ENCODE measurements around the gene ULK1. TPM values are rescaled to one million over a fixed set of nuclear protein-coding genes. Genes with fewer than 3 reads are reported as not detected.

The ULK1 gene
- 17.3 and 17.5 TPM in 2 replicates for total RNA-seq

DNA sequence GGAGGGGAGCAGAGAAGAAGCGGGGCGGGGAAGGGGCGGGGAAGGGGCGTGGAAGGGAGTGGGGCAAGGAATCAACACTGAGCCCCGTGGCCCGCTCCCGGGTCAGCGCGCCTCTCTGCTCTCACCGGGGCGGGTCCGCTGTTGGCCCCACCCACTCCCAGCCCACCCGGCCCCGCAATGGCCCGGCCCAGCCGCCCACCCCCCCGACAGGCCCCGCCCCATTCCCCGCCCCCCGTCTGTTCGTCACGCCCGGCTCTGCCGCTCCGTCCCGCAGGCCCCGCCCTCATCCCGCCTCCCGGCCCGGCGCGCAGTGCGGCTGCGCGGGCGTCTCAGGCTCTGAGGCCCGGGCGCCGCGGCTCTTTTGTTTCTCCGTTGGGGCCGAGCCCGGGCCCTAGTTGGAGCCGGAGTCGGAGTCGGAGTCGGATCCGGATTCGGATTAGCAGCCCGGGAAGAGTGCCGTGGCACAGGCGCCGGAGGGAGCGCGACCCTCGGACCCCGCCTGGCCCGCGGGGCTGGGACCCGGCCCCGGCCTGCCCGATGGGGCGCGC is at the start of gene ULK1:
Gene ULK1 (plus strand): TSS at position 310 of the 548 bp plus-strand sequence. CDS start 380 bp downstream, outside the sequence.

DNA sequence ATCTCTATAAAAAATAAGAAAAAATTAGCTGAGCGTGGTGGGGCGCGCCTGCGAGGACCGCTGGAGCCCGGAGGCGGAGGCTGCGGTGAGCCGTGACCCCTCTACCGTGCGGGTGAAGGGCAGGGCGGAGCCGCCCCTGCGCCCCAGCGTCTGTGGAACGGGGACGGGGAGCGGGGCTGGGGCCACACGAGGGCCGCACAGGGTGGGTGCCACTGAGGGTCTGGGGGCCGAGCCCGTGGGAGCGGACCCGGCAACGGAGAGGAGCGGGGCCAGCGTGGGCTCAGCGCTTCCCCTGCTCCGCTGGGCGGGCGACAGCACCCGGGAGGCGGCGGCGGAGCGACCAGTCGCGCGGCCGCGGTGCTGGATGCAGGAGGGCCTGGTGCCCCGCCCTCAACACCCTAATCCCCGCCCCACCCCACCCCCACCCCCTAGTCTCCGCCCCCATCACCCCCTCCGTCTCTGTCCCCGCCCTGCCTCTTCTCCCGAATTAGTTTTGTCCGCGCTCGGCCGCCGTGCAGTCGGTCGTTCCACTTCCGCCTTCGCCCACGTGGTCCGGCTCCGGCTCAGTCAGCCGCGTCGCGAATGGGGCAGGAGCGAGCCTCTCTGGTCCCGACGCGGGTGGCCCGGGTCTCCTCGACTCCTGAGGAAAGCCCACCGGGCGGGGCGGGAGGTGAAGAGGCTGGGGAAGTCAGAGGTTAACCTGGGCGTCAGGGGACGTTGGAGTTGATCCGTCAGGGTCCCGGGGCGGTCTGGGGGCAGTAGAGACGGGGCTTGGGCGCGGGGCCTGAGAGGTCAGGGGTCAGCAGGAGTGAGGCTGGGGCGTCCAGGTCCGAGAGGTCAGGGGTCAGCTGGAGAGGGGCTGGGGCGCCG is 34.5 kb downstream of the ULK1 start, which contains the start of gene PUS1:
Gene PUS1 (plus strand): TSS at position 566 of the 870 bp plus-strand sequence. CDS start 447 bp downstream, outside the sequence.

DNA sequence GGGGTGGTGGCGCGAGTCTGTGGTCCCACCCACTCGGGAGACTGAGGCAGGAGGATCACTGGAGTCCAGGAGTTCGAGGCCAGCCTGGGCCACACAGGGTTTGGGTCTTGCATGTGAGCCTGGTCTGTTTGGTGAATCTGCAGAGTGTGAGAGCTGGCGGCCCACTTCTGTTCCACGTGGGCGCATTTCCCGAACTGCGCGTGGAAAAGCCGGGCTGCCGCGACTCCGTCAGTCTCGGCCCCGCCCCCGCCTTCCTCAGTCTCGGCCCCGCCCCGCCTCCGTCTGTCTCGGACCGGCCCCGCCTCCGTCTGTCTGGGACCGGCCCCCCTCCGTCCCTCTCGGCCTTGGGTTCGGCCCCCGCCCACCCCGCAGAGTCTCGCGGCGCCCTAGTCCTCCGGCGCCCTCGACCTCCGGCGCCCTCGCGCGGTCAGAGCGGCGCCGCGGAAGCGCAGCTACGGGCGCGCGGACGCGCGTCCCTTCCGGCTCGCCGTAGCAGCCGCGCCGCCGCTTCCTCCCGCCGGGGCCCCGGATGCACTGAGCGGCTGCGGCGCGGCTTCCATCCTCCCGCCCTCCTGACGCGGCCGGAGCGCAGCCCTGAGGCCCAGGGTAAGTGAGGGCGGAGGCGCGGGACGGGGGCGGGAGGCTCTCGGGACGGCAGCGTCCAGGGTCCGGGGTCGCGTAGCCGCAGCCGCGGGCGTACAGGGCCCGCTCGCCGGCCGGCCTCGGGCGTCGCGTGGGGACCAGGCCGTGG is 55.2 kb downstream of the ULK1 start, which contains the start of gene EP400:
Gene EP400 (plus strand): TSS at position 512 of the 751 bp plus-strand sequence. CDS start 10,678 bp downstream, outside the sequence.

Other genes with a start within 250 kb of the ULK1 start
- gene SFSWAP, start 183.5 kb upstream of the ULK1 start, total RNA-seq, result 20.0 and 21.7 TPM in 2 replicates
- 11.2 and 26.1 TPM in 2 replicates for gene MMP17, start 66.2 kb upstream of the ULK1 start, total RNA-seq
- gene PUS1, start 34.7 kb downstream of the ULK1 start, total RNA-seq, result 6.1 and 12.4 TPM in 2 replicates
- gene EP400, start 55.3 kb downstream of the ULK1 start, total RNA-seq, result 12.1 and 19.2 TPM in 2 replicates
- 7.1 and 7.3 TPM in 2 replicates for gene DDX51, start 249.7 kb downstream of the ULK1 start, total RNA-seq
- gene NOC4L, start 249.8 kb downstream of the ULK1 start, total RNA-seq, result 11.1 and 11.8 TPM in 2 replicates

Measured in smooth muscle cell of trachea (primary cell).